ENCODE measurements around the gene FYN. TPM values are rescaled to one million over a fixed set of nuclear protein-coding genes. Genes with fewer than 3 reads are reported as not detected.

Gene FYN
- polyA plus RNA-seq, 3 donors = 88.4 to 149 (median 114) TPM

DNA sequence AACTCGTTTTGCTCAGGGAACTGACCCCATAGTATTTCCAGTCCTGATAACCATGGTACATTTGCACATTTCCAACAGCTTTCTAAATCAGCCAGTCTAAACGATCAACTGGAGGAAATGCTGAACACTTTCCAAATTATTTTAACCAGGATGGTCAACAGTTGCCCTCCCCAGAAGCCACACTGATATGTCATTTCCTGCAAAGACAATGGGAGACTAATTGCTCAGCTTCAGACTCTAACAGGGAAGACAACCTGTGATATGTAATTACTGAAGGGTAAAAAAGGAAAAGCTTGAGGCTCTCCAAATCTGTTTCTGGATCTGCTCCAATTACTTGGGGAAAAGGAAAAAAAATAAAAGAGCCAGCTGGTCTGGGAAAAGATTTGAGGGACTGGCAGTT is 88.8 kb downstream of the FYN start:
- Histone ChIP-seq H4K20me1 (ENCODE audit: insufficient read depth, low read length) (peaks cover 88% of the 10 kb centered on the region), H3K9me3 (replicated peaks in 1 of 2; ENCODE audit: control insufficient read depth in 1 of 2, insufficient read depth in 1 of 2, low read length in 2 of 2) (no peaks in the 10 kb centered on the region), H3K4me1 (ENCODE audit: control insufficient read depth in 1 of 2, insufficient read depth in 2 of 2, low read length in 2 of 2) (no peaks in the 10 kb centered on the region), H3K4me3 (replicated peaks in 1 of 3; ENCODE audit: low read depth in 2 of 3, low read length in 3 of 3) (no peak overlapping the region), H3K9ac (ENCODE audit: insufficient read depth, low read length, poor library complexity, severe bottlenecking) (no peak overlapping the region), H3K4me2 (replicated peaks; ENCODE audit: extremely low read depth, low read length, poor library complexity, severe bottlenecking) (no peak overlapping the region), H3K27me3 (ENCODE audit: control insufficient read depth in 2 of 2, insufficient read depth in 2 of 2, low read length in 2 of 2) (no peaks in the 10 kb centered on the region), H3K27ac (ENCODE audit: low read depth in 1 of 2, low read length in 2 of 2) (no peak overlapping the region), H3K36me3 (replicated peaks in 1 of 2; ENCODE audit: control insufficient read depth in 1 of 2, insufficient read depth in 2 of 2, low read length in 2 of 2) (peaks cover 2 to 30% of the 10 kb centered on the region in 2 donors), H2AFZ (ENCODE audit: insufficient read depth, low read depth, low read length, poor library complexity, severe bottlenecking) (no peak overlapping the region), H3K79me2 (ENCODE audit: insufficient read depth, low read length) (peaks cover 30% of the 10 kb centered on the region)
- intact Hi-C loops (cut with micrococcal nuclease) = no loop called here
- Mint-ChIP-seq H3K27me3 (ENCODE audit: low read depth in 3 of 3) (no peaks in the 10 kb centered on the region), H3K27ac (no peak overlapping the region), H3K9me3 (peaks cover 0 to 2% (median 0%) of the 10 kb centered on the region in 7 donors), H3K4me1 (peaks cover 8% of the 10 kb centered on the region), H3K4me3 (no peak overlapping the region), H3K36me3 (peaks cover 15 to 25% of the 10 kb centered on the region in 2 donors)
- DNase-seq = no peak
- TF ChIP-seq, protein P1, sequence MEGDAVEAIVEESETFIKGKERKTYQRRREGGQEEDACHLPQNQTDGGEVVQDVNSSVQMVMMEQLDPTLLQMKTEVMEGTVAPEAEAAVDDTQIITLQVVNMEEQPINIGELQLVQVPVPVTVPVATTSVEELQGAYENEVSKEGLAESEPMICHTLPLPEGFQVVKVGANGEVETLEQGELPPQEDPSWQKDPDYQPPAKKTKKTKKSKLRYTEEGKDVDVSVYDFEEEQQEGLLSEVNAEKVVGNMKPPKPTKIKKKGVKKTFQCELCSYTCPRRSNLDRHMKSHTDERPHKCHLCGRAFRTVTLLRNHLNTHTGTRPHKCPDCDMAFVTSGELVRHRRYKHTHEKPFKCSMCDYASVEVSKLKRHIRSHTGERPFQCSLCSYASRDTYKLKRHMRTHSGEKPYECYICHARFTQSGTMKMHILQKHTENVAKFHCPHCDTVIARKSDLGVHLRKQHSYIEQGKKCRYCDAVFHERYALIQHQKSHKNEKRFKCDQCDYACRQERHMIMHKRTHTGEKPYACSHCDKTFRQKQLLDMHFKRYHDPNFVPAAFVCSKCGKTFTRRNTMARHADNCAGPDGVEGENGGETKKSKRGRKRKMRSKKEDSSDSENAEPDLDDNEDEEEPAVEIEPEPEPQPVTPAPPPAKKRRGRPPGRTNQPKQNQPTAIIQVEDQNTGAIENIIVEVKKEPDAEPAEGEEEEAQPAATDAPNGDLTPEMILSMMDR (IDR thresholded peaks at IDR 0.05) = no peak
- WGBS (ENCODE audit: insufficient coverage) = 21% methylated on average over 2 of the region's 2 CpGs

DNA sequence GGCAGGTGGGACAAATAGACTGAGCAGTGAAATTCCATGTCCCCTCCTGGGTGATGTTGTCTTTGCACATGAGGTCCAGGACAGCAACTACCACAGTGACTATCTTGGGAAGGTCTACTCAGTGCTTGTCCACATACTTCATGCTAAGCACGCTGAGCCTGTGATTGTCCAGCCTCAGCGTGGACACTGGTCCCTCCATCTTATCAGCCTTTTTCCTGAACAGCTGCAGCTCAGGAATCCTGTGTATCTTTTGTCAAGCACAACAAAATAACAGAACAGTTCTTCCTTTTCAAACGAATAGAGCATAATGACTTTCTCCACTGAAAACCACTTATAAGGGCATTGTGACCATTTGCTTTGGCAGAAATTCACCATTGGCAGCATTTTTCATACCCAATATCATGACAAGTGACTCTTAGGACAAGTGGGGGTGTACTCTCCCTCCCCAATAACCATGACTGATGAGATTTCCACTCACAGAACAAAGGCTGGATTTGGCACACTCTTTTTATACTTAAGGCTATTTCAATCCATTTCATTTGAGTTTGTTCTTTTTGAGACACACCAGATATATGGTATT is 90.3 kb downstream of the FYN start:
- TF ChIP-seq, protein P1 (IDR thresholded peaks at IDR 0.05) = no peak
- no peak overlapping the region for H3K4me3 Mint-ChIP-seq

More for the DNA sequence above, 90.3 kb downstream of the FYN start:
- H3K27me3 Mint-ChIP-seq (ENCODE audit: low read depth in 3 of 3) = no peaks in the 10 kb centered on the region
- no peak overlapping the region for H3K9ac ChIP-seq (ENCODE audit: insufficient read depth, low read length, poor library complexity, severe bottlenecking)
- no peaks in the 10 kb centered on the region for H3K27me3 ChIP-seq (ENCODE audit: control insufficient read depth in 2 of 2, insufficient read depth in 2 of 2, low read length in 2 of 2)
- H2AFZ ChIP-seq (ENCODE audit: insufficient read depth, low read depth, low read length, poor library complexity, severe bottlenecking) = no peak overlapping the region
- no peaks in the 10 kb centered on the region for H3K4me1 ChIP-seq (ENCODE audit: control insufficient read depth in 1 of 2, insufficient read depth in 2 of 2, low read length in 2 of 2)
- no peak overlapping the region for H3K4me2 ChIP-seq (replicated peaks; ENCODE audit: extremely low read depth, low read length, poor library complexity, severe bottlenecking)
- peaks cover 27 to 40% of the 10 kb centered on the region in 2 donors for H3K36me3 Mint-ChIP-seq
- peaks cover 88% of the 10 kb centered on the region for H4K20me1 ChIP-seq (ENCODE audit: insufficient read depth, low read length)
- peaks cover 0 to 2% (median 0%) of the 10 kb centered on the region in 7 donors for H3K9me3 Mint-ChIP-seq
- WGBS (ENCODE audit: insufficient coverage) = 94% methylated on average over 2 of the region's 3 CpGs
- H3K27ac ChIP-seq (ENCODE audit: low read depth in 1 of 2, low read length in 2 of 2) = no peak overlapping the region
- H3K4me1 Mint-ChIP-seq = peaks cover 10% of the 10 kb centered on the region
- H3K4me3 ChIP-seq (replicated peaks in 1 of 3; ENCODE audit: low read depth in 2 of 3, low read length in 3 of 3) = no peak overlapping the region
- peak overlapping the region in 2 of 7 donors; percentile 1 to 77 for H3K27ac Mint-ChIP-seq
- intact Hi-C loops (cut with micrococcal nuclease) = no loop called here
- no peaks in the 10 kb centered on the region for H3K9me3 ChIP-seq (replicated peaks in 1 of 2; ENCODE audit: control insufficient read depth in 1 of 2, insufficient read depth in 1 of 2, low read length in 2 of 2)
- peaks cover 24% of the 10 kb centered on the region for H3K79me2 ChIP-seq (ENCODE audit: insufficient read depth, low read length)
- peaks cover 4 to 44% of the 10 kb centered on the region in 2 donors for H3K36me3 ChIP-seq (replicated peaks in 1 of 2; ENCODE audit: control insufficient read depth in 1 of 2, insufficient read depth in 2 of 2, low read length in 2 of 2)
- DNase-seq = no peak

All from CD14-positive monocyte (primary cell).